GM18951 (cell line): ENCODE measurements around the gene TCF4.

Source experiments
- POLR2A ChIP-seq: IDR thresholded peaks from 4 replicates; pipeline ENCODE4 v1.6.1; 2011; ENCODE audit warnings: mild to moderate bottlenecking; ENCODE audit not compliant: insufficient read length, insufficient read depth; ENCODE audit errors: extremely low read depth
- in situ Hi-C: fragments of 300-500 bp; cut with MboI; formaldehyde crosslinking; loops from one replicate; pipeline ENCODE4 v1.12.0; 2022; ENCODE audit warnings: low sequenced_read_pairs, mixed read lengths, inconsistent platforms; ENCODE audit not compliant: unreplicated experiment

TCF4 gene

GRCh38 chr18:55500316-55501086, 87.5 kb downstream of the TCF4 start:
- no peak for TF ChIP-seq POLR2A
- in situ Hi-C loops: no loop called here

- in situ Hi-C loops: no loop called here
- TF ChIP-seq POLR2A: no peak
These were observed 88.5 kb downstream of the TCF4 start for GRCh38 chr18:55499526-55499925.

- in situ Hi-C loops: no loop called here
- no peak for TF ChIP-seq POLR2A
These were observed 90.1 kb downstream of the TCF4 start for GRCh38 chr18:55497825-55498403.

GRCh38 chr18:55494899-55495298, 93.1 kb downstream of the TCF4 start:
- no peak for TF ChIP-seq POLR2A
- in situ Hi-C loops: no loop called here

GRCh38 chr18:55494441-55494840, 93.6 kb downstream of the TCF4 start:
- no peak for TF ChIP-seq POLR2A
- in situ Hi-C loops: no loop called here

- no peak for TF ChIP-seq POLR2A
- in situ Hi-C loops: no loop called here
These were observed 96.4 kb downstream of the TCF4 start for GRCh38 chr18:55491616-55492015.

GRCh38 chr18:55489034-55489986, 98.7 kb downstream of the TCF4 start:
- in situ Hi-C loops: no loop called here
- TF ChIP-seq POLR2A: no peak

- TF ChIP-seq POLR2A: no peak
- in situ Hi-C loops: no loop called here
These were observed 99.5 kb downstream of the TCF4 start for GRCh38 chr18:55488473-55488872.

- TF ChIP-seq POLR2A: no peak
- in situ Hi-C loops: no loop called here
These were observed 100.0 kb downstream of the TCF4 start for GRCh38 chr18:55487997-55488396.

- in situ Hi-C loops: no loop called here
These were observed 101.1 kb downstream of the TCF4 start for GRCh38 chr18:55486936-55487335.

GRCh38 chr18:55485666-55486065, 102.3 kb downstream of the TCF4 start:
- no peak for TF ChIP-seq POLR2A
- in situ Hi-C loops: no loop called here

More at GRCh38 chr18:55486936-55487335, 101.1 kb downstream of the TCF4 start:
- TF ChIP-seq POLR2A: no peak

- TF ChIP-seq POLR2A: no peak
- in situ Hi-C loops: no loop called here
These were observed 103.2 kb downstream of the TCF4 start for GRCh38 chr18:55484773-55485172.

- TF ChIP-seq POLR2A: no peak
- in situ Hi-C loops: no loop called here
These were observed 104.6 kb downstream of the TCF4 start for GRCh38 chr18:55483266-55483871.
